Measurements from ENCODE around the gene SDK2. TPM values are rescaled to one million over a fixed set of nuclear protein-coding genes. Genes with fewer than 3 reads are reported as not detected.

Gene SDK2
- polyA plus RNA-seq, 1 of the 3 experiments (the other 2 are of a cell fraction): 0.02 TPM

- TF ChIP-seq RCOR1 (IDR thresholded peaks at IDR 0.05; ENCODE audit: low read length): no peak
- TF ChIP-seq MEF2A (IDR thresholded peaks at IDR 0.05; ENCODE audit: borderline replicate concordance, low read depth): no peak
- TF ChIP-seq RXRA (IDR thresholded peaks at IDR 0.05; ENCODE audit: borderline replicate concordance, low read depth): peak; percentile 88
- TF ChIP-seq JUND (IDR thresholded peaks at IDR 0.05): peak; percentile 59; the same call in 1 of the 2 replicates
- no peak for TF ChIP-seq RFX5 (IDR thresholded peaks at IDR 0.05; ENCODE audit: low read length)
- no peak for TF ChIP-seq RAD21 (IDR thresholded peaks at IDR 0.05; ENCODE audit: low read length)
- no peak for TF ChIP-seq FOSL2 (IDR thresholded peaks at IDR 0.05; ENCODE audit: borderline replicate concordance, low read depth)
- peak; percentile 56; the same call in 1 of the 2 replicates for TF ChIP-seq REST (IDR thresholded peaks at IDR 0.05; ENCODE audit: low read depth, low read length)
- peak; percentile 32; the same call in 1 of the 2 replicates for TF ChIP-seq SIN3A (IDR thresholded peaks at IDR 0.05; ENCODE audit: borderline replicate concordance, low read depth, low read length)
- peak; percentile 84 for TF ChIP-seq TEAD4 (IDR thresholded peaks at IDR 0.05; ENCODE audit: borderline replicate concordance, insufficient read depth)
- TF ChIP-seq GATA2 (CRISPR knock-in tag; IDR thresholded peaks at IDR 0.05): no peak
- peak; percentile 89 for TF ChIP-seq TCF12 (IDR thresholded peaks at IDR 0.05)
- TF ChIP-seq SMC3 (IDR thresholded peaks at IDR 0.05; ENCODE audit: low read depth, low read length): peak; percentile 8; the same call in 1 of the 2 replicates
- TF ChIP-seq USF1 (IDR thresholded peaks at IDR 0.05; ENCODE audit: borderline replicate concordance, low read depth): peak; percentile 38; the same call in 1 of the 2 replicates
- peak; percentile 60 for TF ChIP-seq PBX3 (IDR thresholded peaks at IDR 0.05)
Measured at GRCh38 chr17:73308017-73308823, 336.0 kb downstream of the SDK2 start (continued).
